ENCODE data around the gene TANC2. TPM values are rescaled to one million over a fixed set of nuclear protein-coding genes. Genes with fewer than 3 reads are reported as not detected.

The TANC2 gene
- 10.0 and 10.2 TPM in 2 replicates for total RNA-seq

GRCh38 chr17:62965686-62966425 lies at the start of gene TANC2:
TSS of gene TANC2 (plus strand) at chr17:62966235. CDS start at chr17:63009560, 43,325 bp downstream.

Other genes starting within 250 kb of the TANC2 start
- gene MARCHF10, start 157.9 kb upstream of the TANC2 start, total RNA-seq: under 0.01 TPM in 1 of 2 replicates, not detected in the other

Measured in pericardium fibroblast (primary cell).